22Rv1 (cell line): ENCODE data around the gene TXLNG.

Experiments
- CTCF ChIP-seq: fragments of 450-650 bp; IDR thresholded peaks from 2 replicates; pipeline ENCODE4 v1.5.1; 2017; ENCODE audit warnings: mild to moderate bottlenecking
- ZFX ChIP-seq: fragments of 450-650 bp; IDR thresholded peaks from 2 replicates; pipeline ENCODE4 v1.6.1; 2017; ENCODE audit warnings: antibody characterized with exemption, borderline replicate concordance

- TF ChIP-seq CTCF = no peak
- no peak for TF ChIP-seq ZFX
These were observed 41.0 kb downstream of the TXLNG start for GRCh38 chrX:16827225-16827624.
